AG09319 (cell line): Measurements from ENCODE around the gene FOLR3.
"Not testable (repeated sequence)": the region's sequence is repeated elsewhere in the genome, so short reads cannot be mapped to it uniquely, and the experiment has no call there.

ENCODE experiments used
- DNase-seq: peaks from one replicate; pipeline ENCODE4 v3.0.0-alpha.2; 2010; ENCODE audit warnings: low read depth; ENCODE audit errors: extremely low read depth
- CTCF ChIP-seq: IDR thresholded peaks from 2 replicates; pipeline ENCODE4 v1.5.1; 2011; ENCODE audit warnings: low read depth, mild to moderate bottlenecking, inconsistent platforms, low read length, moderate library complexity

FOLR3 gene

GRCh38 chr11:72154816-72155215, 19.3 kb downstream of the FOLR3 start:
- TF ChIP-seq CTCF, result no peak
- DNase-seq, result no peak

- TF ChIP-seq CTCF, result no peak
- DNase-seq, result no peak
Measured at GRCh38 chr11:72155751-72156150, 20.2 kb downstream of the FOLR3 start.

GRCh38 chr11:72157131-72157530, 21.6 kb downstream of the FOLR3 start:
- no peak for TF ChIP-seq CTCF

GRCh38 chr11:72160319-72160718, 24.8 kb downstream of the FOLR3 start:
- no peak for DNase-seq
- no peak for TF ChIP-seq CTCF

More at GRCh38 chr11:72157131-72157530, 21.6 kb downstream of the FOLR3 start:
- no peak for DNase-seq

- TF ChIP-seq CTCF, result no peak
- DNase-seq, result no peak
Measured at GRCh38 chr11:72162891-72163492, 27.5 kb downstream of the FOLR3 start.

GRCh38 chr11:72164187-72164586, 28.7 kb downstream of the FOLR3 start:
- DNase-seq, result not testable (repeated sequence)

GRCh38 chr11:72169046-72169555, 33.6 kb downstream of the FOLR3 start:
- not testable (repeated sequence) for DNase-seq

GRCh38 chr11:72169754-72170153, 34.2 kb downstream of the FOLR3 start:
- not testable (repeated sequence) for DNase-seq

GRCh38 chr11:72172043-72172442, 36.5 kb downstream of the FOLR3 start:
- DNase-seq, result not testable (repeated sequence)

- TF ChIP-seq CTCF, result no peak
- no peak for DNase-seq
Measured at GRCh38 chr11:72173291-72173690, 37.8 kb downstream of the FOLR3 start.
